SK-N-MC (cell line): ENCODE data around the gene OTOGL.
"Not testable (repeated sequence)": the region's sequence is repeated elsewhere in the genome, so short reads cannot be mapped to it uniquely, and the experiment has no call there.

ENCODE experiments used
- DNase-seq: peaks from one replicate; pipeline ENCODE4 v3.0.0-alpha.2; 2011; ENCODE audit warnings: low read depth, low spot score
- H3K27ac ChIP-seq: fragments of 200-600 bp; sonication (generic); 2 replicates; pipeline ENCODE4 v1.5.1; 2016; ENCODE audit warnings: mixed run types
- H3K36me3 ChIP-seq: fragments of 200-600 bp; sonication (generic); 2 replicates; pipeline ENCODE4 v1.6.1; 2017; ENCODE audit warnings: antibody characterized with exemption, low read length, mixed read lengths; ENCODE audit not compliant: insufficient read depth
- H3K4me3 ChIP-seq: fragments of 200-600 bp; sonication (generic); 2 replicates; pipeline ENCODE4 v1.5.1; 2016
- H3K9ac ChIP-seq: fragments of 200-600 bp; sonication (generic); 2 replicates; pipeline ENCODE4 v1.8.0; 2017; ENCODE audit warnings: mixed run types, mixed read lengths; ENCODE audit not compliant: insufficient read length
- H3K9me3 ChIP-seq: fragments of 200-600 bp; sonication (generic); 2 replicates; pipeline ENCODE4 v1.6.1; 2017; ENCODE audit warnings: low read depth, mild to moderate bottlenecking, antibody characterized with exemption, low read length, moderate library complexity, mixed read lengths
- EZH2 ChIP-seq: fragments of 200-600 bp; sonication (generic); IDR thresholded peaks from one replicate; pipeline ENCODE4 v1.6.1; 2017; ENCODE audit warnings: antibody characterized with exemption
- FOXP2 ChIP-seq: optimal IDR thresholded peaks from 2 replicates; pipeline ENCODE3; 2011; ENCODE audit warnings: mild to moderate bottlenecking, moderate library complexity; ENCODE audit not compliant: insufficient read depth; ENCODE audit errors: extremely low read length, control extremely low read depth
- POLR2AphosphoS5 ChIP-seq: IDR thresholded peaks from 2 replicates; pipeline ENCODE4 v1.6.1; 2012; ENCODE audit warnings: mild to moderate bottlenecking, low read depth, low read length, borderline replicate concordance

The OTOGL gene

GRCh38 chr12:80142640-80143039 lies 43.3 kb downstream of the OTOGL start:
- no peak overlapping the region for H3K27ac ChIP-seq
- TF ChIP-seq POLR2AphosphoS5 (no peak), FOXP2 (no peak), EZH2 (no peak)
- no peak overlapping the region for H3K4me3 ChIP-seq
- no peaks in the 10 kb centered on the region for H3K36me3 ChIP-seq
- H3K9me3 ChIP-seq, result no peaks in the 10 kb centered on the region
- no peak overlapping the region for H3K9ac ChIP-seq
- DNase-seq, result no peak

DNA sequence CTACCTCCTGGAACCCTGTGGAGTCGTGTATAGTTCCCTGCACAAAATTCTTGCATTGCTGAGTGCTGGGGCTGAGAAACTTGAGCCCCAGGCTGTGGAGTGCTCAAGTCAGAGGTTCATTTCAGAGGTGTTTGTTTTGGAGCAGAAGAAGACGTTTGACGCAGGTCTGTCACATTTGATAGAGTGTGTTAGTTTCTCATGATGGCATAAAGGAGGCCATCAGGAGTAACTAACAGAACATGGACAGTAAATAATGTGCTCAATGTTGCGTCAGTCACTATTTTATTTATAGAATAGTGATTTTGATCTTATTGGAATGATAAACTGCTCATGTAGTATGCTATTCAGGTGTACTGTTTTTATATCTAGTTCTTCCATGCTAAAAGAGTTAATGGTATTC lies 44.2 kb downstream of the OTOGL start:
- Histone ChIP-seq H3K4me3 (no peak overlapping the region), H3K9me3 (no peaks in the 10 kb centered on the region), H3K9ac (no peak overlapping the region), H3K36me3 (no peaks in the 10 kb centered on the region), H3K27ac (no peak overlapping the region)
- no peak for DNase-seq
- TF ChIP-seq FOXP2 (no peak), EZH2 (no peak), POLR2AphosphoS5 (no peak)

DNA sequence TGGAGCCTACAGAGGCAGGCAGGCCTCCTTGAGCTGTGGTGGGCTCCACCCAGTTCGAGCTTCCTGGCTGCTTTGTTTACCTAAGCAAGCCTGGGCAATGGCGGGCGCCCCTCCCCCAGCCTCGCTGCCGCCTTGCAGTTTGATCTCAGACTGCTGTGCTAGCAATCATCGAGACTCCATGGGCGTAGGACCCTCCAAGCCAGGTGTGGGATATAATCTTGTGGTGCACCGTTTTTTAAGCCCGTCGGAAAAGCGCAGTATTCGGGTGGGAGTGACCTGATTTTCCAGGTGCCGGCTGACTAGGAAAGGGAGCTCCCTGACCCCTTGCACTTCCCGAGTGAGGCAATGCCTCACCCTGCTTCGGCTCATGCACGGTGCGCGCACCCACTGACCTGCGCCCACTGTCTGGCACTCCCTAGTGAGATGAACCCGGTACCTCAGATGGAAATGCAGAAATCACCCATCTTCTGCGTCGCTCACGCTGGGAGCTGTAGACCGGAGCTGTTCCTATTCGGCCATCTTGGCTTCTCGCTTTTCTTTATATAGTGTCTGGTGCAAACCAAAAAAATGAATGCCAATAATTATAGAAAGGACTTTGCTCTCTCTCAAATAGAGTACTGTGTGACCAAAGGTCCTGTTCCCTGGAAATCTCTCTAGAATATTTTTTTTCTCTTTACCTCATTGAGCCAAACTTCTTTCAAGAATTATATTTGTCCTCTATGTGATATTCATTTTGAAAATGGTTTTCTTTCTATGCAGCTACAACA lies 50.4 kb downstream of the OTOGL start:
- H3K4me3 ChIP-seq, H3K9ac ChIP-seq, H3K9me3 ChIP-seq, H3K27ac ChIP-seq, DNase-seq, H3K36me3 ChIP-seq: not testable (repeated sequence)

DNA sequence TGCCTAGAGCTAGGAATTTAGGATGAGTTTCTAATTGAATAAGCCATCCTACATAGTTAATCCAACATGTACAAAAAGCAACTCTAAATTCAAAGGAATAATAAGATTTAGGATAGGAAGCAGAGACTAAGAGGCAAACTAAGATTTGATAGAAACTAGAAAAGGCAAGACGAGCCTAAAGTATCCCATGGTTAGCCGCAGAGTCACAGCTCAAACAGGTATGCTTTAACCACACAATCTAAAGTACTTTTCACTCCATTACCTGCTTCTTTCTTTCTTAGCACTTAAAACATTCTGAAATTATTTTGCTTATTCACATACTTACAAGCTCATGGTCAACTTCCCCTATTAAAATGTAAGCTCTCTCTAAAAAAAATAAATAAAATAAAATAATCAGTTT lies 51.8 kb downstream of the OTOGL start:
- H3K9me3 ChIP-seq, result no peaks in the 10 kb centered on the region
- H3K4me3 ChIP-seq, result no peak overlapping the region
- no peaks in the 10 kb centered on the region for H3K36me3 ChIP-seq
- H3K9ac ChIP-seq, result no peak overlapping the region
- TF ChIP-seq EZH2, result no peak
- TF ChIP-seq FOXP2, result no peak
- TF ChIP-seq POLR2AphosphoS5, result no peak
- H3K27ac ChIP-seq, result no peak overlapping the region
- DNase-seq, result no peak

GRCh38 chr12:80154261-80154660 lies 54.9 kb downstream of the OTOGL start:
- no peak overlapping the region for H3K9ac ChIP-seq
- no peak overlapping the region for H3K27ac ChIP-seq
- H3K36me3 ChIP-seq, result no peaks in the 10 kb centered on the region
- no peak overlapping the region for H3K4me3 ChIP-seq
- DNase-seq, result no peak
- TF ChIP-seq FOXP2, result no peak
- no peak for TF ChIP-seq POLR2AphosphoS5
- TF ChIP-seq EZH2, result no peak
- H3K9me3 ChIP-seq, result no peaks in the 10 kb centered on the region

DNA sequence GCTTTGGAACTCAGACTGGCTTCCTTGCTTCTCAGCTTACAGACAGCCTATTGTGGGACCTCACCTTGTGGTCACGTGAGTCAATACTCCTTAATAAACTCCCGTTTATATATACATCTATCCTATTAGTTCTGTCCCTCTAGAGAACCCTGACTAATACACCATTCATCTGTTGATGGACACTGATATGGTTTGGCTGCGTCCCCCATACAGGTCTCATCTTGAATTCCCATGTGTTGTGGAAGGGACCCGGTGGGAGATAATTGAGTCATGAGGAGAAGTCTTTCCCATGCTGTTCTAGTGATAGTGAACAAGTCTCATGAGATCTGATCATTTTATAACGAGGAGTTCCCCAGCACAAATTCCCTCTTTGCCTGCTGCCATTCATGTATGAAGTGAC lies 57.0 kb downstream of the OTOGL start:
- Histone ChIP-seq H3K9ac (no peak overlapping the region), H3K27ac (no peak overlapping the region), H3K36me3 (no peaks in the 10 kb centered on the region), H3K4me3 (no peak overlapping the region), H3K9me3 (no peaks in the 10 kb centered on the region)
- no peak for DNase-seq
- no peak for TF ChIP-seq POLR2AphosphoS5
- TF ChIP-seq FOXP2, result no peak
- no peak for TF ChIP-seq EZH2

DNA sequence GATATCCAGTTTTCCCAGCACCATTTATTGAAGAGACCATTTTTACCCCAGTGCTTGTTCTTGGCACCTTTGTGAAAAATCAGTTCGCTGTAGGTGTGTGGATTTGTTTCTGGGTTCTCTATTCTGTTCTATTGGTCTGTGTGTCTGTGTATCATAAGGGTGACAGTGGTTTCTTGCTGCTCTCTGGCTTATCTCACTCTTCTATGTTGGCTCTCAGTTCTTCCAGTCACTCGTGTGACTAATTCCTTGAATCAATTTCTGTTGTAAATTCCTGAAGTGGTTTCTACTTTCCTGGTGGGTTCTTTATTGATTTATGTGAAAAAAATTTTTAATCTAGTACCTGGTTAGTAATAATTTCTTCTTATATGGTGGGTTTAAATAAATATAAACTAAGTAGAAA lies 58.3 kb downstream of the OTOGL start:
- no peak overlapping the region for H3K4me3 ChIP-seq
- no peaks in the 10 kb centered on the region for H3K36me3 ChIP-seq
- no peak for DNase-seq
- H3K9me3 ChIP-seq, result no peaks in the 10 kb centered on the region
- TF ChIP-seq FOXP2 (no peak), POLR2AphosphoS5 (no peak), EZH2 (no peak)
- H3K27ac ChIP-seq, result no peak overlapping the region
- H3K9ac ChIP-seq, result no peak overlapping the region

GRCh38 chr12:80161612-80162011 lies 62.3 kb downstream of the OTOGL start:
- no peak for DNase-seq
- no peak overlapping the region for H3K4me3 ChIP-seq
- H3K36me3 ChIP-seq, result no peaks in the 10 kb centered on the region
- no peak overlapping the region for H3K9ac ChIP-seq
- no peaks in the 10 kb centered on the region for H3K9me3 ChIP-seq
- TF ChIP-seq EZH2 (no peak), FOXP2 (no peak), POLR2AphosphoS5 (no peak)
- H3K27ac ChIP-seq, result no peak overlapping the region

GRCh38 chr12:80162177-80162576 lies 62.8 kb downstream of the OTOGL start:
- H3K27ac ChIP-seq, result no peak overlapping the region
- no peak for DNase-seq

More at GRCh38 chr12:80162177-80162576, 62.8 kb downstream of the OTOGL start:
- no peak overlapping the region for H3K4me3 ChIP-seq
- no peaks in the 10 kb centered on the region for H3K9me3 ChIP-seq
- no peak for TF ChIP-seq FOXP2
- H3K9ac ChIP-seq, result no peak overlapping the region
- H3K36me3 ChIP-seq, result no peaks in the 10 kb centered on the region
